DMS153 (cell line): ENCODE results near the gene KRTAP10-12.
"Not testable (repeated sequence)": the region's sequence is repeated elsewhere in the genome, so short reads cannot be mapped to it uniquely, and the experiment has no call there.

ENCODE experiments used
- DNase-seq: peaks from one replicate; lab custom pipeline; 2025; lab: John Stamatoyannopoulos, UW

Gene KRTAP10-12

GRCh38 chr21:44697172-44697810 lies at the start of gene KRTAP10-12:
Gene KRTAP10-12 (plus strand): TSS chr21:44697172. CDS start chr21:44697202, 30 bp downstream.
- not testable (repeated sequence) for DNase-seq

DNA sequence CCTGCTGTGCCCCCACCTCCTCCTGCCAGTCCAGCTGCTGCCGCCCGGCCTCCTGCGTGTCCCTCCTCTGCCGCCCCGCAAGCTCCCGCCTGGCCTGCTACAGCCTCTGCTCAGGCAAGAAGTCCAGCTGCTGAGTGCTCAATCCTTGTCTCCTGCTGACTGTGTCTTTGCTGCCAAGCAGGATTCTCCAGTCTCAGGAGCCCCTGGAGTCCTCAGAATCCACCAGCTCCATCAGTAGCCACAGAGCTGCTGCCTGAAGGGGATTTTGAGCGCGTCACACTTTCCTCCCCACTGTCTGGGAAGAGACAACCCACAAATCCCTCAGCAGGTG lies 49.8 kb upstream of the KRTAP10-12 start:
- no peak for DNase-seq

DNA sequence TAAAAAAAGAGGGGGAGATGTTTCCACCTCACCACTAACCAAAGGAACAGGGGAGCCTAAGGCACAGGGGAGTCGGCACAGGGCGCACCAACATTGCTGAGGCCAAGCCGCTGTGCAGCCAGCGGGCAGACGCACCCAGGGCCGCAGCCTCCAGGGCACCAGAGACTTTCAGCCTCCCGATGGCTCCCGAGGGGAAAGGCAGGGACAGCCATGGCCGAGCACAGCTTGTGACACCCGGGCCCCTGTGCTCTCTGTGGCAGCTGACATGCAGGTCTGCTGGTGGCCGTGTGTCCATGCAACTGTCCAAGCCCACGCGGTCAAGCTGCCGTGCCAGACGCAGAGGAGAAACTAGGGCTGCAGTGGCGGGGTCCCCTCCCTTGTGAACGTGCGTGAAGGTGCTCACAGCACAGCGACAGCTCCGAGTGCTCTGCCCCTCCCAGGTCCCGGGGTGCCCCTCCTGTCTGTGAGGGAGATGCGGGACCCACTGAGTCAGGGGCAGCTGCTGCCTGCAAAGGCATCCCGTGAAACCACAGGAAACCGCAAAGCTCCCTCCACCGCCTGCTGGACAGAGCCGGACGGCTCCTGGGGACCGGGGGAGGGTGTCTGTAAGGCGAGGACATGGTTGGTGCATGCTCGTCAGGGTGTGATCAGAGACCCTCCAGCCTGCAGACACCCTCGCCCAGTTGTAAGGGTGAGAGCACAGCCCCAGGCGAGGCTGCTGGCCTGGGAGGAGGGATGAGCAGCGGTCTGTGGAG lies 48.2 kb upstream of the KRTAP10-12 start:
- DNase-seq, result no peak

GRCh38 chr21:44649521-44650100 lies 47.4 kb upstream of the KRTAP10-12 start:
- no peak for DNase-seq

DNA sequence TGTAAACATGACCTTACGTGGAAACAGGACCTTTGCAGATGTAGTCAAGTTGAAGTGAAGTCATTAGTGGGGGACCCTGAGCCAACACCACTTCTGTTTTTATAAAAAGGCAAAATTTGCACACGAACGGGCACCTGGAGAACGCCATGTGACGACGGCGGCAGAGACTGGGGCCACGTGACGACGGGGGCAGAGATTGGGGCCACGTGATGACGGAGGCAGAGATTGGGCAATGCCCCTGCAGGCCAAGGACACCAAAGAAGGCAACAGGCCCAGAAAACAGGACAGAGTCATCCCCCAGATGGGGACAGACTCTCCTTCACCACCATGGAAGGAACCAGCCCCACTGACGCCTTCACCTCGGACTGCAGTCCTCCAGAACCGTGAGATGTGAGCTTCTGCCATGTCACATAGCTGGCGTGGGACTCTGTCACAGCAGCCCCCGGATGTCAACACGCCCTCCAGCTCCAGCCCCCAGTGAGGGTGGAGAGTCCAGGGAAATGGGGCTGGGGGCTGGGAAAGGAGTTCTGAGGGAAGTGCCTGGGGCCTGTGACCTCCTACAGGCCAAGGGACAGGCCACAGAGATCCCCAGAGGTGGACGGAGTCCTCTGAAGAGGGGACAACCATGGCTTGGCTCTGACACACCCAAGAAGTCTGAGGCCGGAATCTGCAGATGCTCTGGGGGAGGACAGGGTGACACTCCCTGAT lies 46.6 kb upstream of the KRTAP10-12 start:
- DNase-seq, result no peak

- DNase-seq, result no peak
Measured at GRCh38 chr21:44650973-44651675, 45.8 kb upstream of the KRTAP10-12 start.

DNA sequence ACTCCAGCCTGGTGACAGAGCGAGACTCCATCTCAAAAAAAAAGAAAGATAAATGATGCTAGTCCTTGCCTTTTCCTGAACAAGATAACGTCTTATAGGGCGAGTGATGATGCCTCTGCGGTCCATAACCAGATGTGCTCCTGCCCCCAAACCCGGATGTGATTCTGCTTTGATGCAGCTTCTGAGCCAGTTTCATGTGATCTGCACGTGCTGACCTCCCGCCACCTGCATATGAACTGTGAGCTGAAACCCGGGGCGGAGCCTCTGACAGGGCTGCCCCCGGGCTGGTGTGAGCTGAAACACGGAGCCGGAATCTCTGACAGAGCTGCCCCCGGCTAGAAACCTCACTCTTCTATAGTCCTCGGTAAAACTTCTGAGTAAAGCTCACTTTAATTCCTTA lies 43.8 kb upstream of the KRTAP10-12 start:
- DNase-seq, result no peak

GRCh38 chr21:44653656-44654575 lies 43.1 kb upstream of the KRTAP10-12 start:
- DNase-seq, result no peak

DNA sequence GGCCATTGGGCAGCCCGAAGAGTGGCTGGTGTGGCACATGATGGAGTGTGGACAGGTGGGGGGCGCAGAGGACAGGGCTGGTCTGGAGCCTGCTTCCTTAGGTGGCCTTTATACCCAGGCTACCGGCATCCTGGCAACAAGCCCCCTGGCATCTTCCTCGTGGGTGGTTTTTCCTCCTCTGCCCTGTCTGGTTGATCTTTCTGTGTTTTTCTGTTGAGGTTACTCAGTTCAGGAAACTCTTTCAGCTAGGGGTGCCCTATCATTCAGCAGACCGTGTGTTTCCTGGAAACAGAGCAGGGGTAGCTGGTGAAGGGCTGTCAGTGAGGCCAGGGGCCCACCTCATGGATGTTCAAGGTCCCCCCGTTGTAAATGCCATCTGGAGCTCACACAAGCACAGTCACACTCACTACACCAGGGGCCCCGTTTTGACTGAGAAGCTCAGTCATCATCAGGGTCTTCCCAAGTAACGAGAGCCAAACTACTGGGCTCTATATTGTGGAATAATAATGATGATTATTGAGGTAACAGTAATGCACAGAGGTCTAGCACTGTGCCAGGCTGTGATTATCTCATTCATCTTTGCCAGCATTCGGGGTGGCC lies 42.3 kb upstream of the KRTAP10-12 start, which contains the start of gene KRTAP12-4:
TSS of gene KRTAP12-4 (minus strand) at position 84 of the 600 bp plus-strand sequence. CDS start at position 39, 45 bp downstream.
- DNase-seq, result no peak

- DNase-seq, result no peak
Measured at GRCh38 chr21:44656868-44657267, 40.1 kb upstream of the KRTAP10-12 start.

DNA sequence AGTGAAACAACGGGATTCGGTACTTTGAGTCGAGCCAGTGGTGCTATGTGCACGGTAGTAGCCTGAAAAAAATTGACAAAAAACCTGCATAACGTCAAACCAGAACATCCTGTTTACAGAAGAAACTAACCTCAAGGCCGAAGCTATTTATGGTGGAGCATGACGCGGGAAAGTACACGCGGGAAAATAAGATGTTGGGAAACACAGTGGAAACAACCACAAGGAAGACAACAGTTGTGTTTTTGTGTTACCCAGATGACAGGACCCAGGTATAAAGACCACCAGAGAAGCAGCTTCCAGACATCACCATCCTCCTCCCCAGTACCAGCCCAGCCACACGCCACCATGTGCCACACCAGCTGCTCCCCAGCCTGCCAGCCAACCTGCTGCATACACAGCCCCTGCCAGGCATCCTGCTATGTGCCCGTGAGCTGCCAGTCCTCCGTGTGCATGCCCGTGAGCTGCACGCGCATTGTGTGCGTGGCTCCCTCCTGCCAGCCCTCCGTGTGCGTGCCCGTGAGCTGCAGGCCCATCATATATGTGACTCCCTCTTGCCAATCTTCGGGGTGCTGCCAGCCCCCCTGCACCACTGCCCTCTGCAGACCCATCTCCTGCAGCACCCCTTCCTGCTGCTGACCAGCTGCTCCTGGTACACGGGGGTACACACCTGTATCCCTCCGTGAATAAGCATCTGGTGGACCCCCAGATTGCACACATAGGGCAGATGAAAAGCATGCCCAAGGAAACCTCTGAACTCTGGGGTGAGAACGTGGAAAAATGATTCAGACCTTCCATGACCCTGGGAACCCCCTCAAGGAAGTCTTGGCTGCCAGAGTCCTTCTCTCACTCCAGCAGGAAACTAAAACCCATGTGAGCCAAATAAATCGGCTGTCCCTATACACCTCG lies 39.1 kb upstream of the KRTAP10-12 start, which contains the start of gene KRTAP12-3:
TSS of gene KRTAP12-3 (plus strand) at position 298 of the 906 bp plus-strand sequence. CDS start at position 346, 48 bp downstream.
- DNase-seq, result no peak

DNA sequence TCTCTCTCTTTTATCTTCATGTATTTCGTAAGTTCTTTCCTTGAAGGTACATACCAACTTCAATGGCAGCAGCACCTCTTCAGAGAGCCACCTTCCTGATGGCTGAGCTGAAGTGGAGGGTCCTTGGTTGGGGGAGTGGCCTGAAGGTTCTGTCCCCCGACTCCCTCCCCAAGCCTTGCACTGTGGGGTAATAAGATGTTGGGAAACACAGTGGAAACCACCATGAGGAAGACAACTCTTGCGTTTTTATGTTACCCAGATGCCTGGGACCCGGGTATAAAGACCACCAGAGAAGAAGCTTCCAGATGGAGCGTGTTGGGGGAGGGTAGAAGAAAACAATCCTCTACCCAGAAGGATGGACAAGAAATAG lies 38.4 kb upstream of the KRTAP10-12 start:
- no peak for DNase-seq

GRCh38 chr21:44658913-44659595 lies 37.9 kb upstream of the KRTAP10-12 start:
- no peak for DNase-seq

DNA sequence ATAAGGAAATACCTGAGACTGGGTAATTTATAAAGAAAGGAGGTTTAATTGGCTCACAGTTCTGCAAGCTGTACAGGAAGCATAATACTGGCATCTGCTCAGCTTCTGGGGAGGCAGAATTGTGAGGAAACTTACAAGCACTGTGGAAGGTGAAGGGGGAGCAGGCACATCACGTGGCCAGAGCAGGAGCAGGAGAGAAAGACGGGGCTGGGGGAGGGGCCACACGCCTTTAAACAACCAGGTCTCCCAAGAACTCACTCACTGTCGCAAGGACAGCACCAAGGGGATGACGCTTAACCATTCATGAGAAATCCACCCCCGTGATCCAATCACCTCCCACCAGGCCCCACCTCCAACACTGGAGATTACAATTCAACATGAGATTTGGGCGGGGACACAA lies 35.4 kb upstream of the KRTAP10-12 start:
- DNase-seq, result not testable (repeated sequence)

DNA sequence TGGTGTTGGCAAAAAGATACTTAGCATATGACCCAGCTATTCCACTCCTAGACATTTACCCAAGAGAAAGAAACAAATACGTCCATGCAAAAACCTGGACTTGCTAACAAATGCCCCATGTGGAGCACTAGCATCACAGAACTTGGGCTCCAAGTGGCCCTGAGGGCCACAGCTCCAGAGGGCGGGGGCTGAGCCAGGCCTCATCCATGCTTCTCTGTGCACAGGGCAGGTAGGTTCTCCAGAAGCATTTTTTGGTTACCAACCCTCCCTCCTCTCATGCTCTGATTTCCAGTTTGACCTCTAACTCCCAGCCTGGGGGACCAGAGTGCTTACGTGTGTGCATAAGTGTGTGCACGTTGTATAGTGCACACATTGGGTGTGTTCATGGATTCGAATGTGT lies 32.3 kb upstream of the KRTAP10-12 start:
- no peak for DNase-seq

DNA sequence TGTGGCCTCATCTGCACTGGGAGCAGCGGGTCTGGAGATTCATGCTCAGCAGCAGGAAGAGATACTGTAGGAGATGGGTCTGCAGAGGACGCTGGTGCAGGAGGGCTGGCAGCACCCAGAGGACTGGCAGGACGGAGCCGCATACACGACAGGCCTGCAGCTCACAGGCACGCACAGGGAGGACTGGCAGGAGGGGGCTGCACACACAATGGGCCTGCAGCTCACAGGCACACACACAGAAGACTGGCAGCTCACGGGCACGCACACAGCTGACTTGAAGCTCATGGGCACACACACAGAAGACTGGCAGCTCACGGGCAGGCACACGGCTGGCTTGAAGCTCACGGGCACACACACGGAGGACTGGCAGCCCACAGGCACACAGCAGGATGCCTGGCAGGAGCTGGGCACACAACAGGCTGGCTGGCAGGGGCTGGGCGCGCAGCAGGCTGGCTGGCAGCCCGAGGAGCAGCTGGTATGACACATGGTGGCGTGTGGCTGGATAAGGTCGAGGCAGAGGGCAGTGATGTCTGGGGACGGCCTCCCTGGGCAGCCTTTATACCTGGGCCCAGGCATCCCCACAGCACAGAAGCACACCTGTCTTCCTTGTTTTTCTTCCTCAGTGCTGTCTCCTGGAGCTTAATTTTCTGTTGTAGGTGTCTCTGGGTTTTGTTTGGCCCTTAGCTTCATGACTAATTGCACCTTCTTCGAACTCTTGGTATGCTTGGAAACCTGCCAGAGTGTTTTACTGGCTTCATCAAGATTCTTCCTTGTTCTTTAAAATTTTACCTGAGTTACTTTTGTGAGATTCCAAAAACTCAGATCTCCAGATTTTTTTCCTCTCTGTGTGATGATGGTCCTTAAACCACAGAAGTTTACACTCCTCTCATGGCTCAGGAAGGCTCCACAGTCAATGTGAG lies 30.3 kb upstream of the KRTAP10-12 start, which contains the start of gene KRTAP12-2:
TSS of gene KRTAP12-2 (minus strand) at position 527 of the 920 bp plus-strand sequence. CDS start at position 486, 41 bp downstream.
- no peak for DNase-seq

DNA sequence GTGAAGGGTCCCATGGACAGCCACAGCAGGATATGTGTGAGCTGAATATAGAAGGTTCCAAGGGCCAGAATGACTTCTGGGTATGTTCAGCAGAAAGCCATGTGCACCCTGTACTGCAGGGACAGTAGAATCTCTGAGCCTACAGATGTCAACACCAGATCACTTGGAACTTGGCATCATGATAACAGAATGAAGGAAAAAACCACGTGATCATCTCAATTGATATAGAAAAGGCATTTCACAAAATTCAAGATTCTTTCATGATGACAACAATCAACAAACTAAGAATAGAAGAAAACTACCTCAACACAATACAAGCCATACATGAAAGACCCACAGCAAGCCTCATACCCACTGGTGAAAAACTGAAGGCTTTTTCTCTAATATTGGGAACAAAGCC lies 29.4 kb upstream of the KRTAP10-12 start:
- no peak for DNase-seq
